Activated B cell treated with CpG ODN at 0.5 μM for 24 hours (primary cell): ENCODE data around the gene RNF214. TPM values are rescaled to one million over a fixed set of nuclear protein-coding genes. Genes with fewer than 3 reads are reported as not detected.
"Not testable (repeated sequence)": the region's sequence is repeated elsewhere in the genome, so short reads cannot be mapped to it uniquely, and the experiment has no call there.

Experiments used
- ATAC-seq: fragments of 200-7000 bp; cut with Tn5 transposase; one replicate; pipeline ENCODE4 v1.10.0; 2021; ENCODE audit warnings: low read depth, mild to moderate bottlenecking, moderate library complexity
- CTCF ChIA-PET: fragments of 350-600 bp; sonication (Branson Sonifier 250); formaldehyde crosslinking; loops from one replicate; lab custom pipeline; 2021; ENCODE audit warnings: antibody characterized with exemption; lab: Charles Lee
- POLR2A ChIA-PET: fragments of 350-600 bp; sonication (Branson Sonifier 250); formaldehyde crosslinking; loops from one replicate; lab custom pipeline; 2021; ENCODE audit warnings: antibody characterized with exemption; lab: Charles Lee
- DNase-seq: peaks from one replicate; pipeline ENCODE4 v3.0.0; 2022
- H3K27ac Mint-ChIP-seq: one replicate; pipeline ENCODE4 v1.8.0; 2020; ENCODE audit warnings: mixed read lengths
- H3K27me3 Mint-ChIP-seq: one replicate; pipeline ENCODE4 v1.8.0; 2021; ENCODE audit warnings: mixed read lengths
- H3K36me3 Mint-ChIP-seq: one replicate; pipeline ENCODE4 v1.8.0; 2021; ENCODE audit warnings: low read depth, mixed read lengths
- H3K4me1 Mint-ChIP-seq: one replicate; pipeline ENCODE4 v1.8.0; 2021; ENCODE audit warnings: mixed read lengths
- H3K4me3 Mint-ChIP-seq: one replicate; pipeline ENCODE4 v1.8.0; 2020; ENCODE audit warnings: mild to moderate bottlenecking, mixed read lengths
- H3K9me3 Mint-ChIP-seq: one replicate; pipeline ENCODE4 v1.8.0; 2020; ENCODE audit warnings: mixed read lengths
- CTCF ChIP-seq: fragments of 200-600 bp; IDR thresholded peaks from one replicate; pipeline ENCODE4 v1.8.0; 2022; ENCODE audit warnings: antibody characterized with exemption, mild to moderate bottlenecking
- intact Hi-C: fragments of 100-400 bp; cut with micrococcal nuclease; formaldehyde crosslinking; loops from one replicate; pipeline ENCODE4 v1.15.1; 2024
- total RNA-seq: library from RNA; stranded (reverse); gene quantifications from 2 replicates; pipeline ENCODE4 v1.2.3, GENCODE V29; 2022

Gene RNF214
- total RNA-seq, 1 donor from 2014 or later: 18.7 TPM

DNA sequence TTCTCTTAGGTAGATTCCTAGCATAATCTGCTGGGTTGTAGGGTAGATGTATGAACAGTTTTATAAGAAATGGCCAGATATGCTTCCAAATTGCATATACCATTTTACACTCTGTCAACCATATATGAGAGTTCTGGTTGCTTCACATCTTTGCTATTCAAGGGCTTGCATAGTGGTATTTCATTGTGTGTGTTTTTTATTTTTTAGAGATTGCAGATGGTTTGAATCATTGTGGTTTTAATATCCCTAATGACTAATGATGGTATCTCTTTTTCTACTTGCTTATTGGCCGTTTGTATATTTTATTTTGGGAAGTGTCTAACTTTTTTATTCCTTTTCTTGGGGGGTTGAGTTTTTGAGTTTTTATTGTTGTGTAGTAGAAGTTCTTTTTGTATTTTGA is 26.9 kb downstream of the RNF214 start:
- H3K4me3 Mint-ChIP-seq: no peak overlapping the region
- H3K27ac Mint-ChIP-seq: no peak overlapping the region
- no peaks in the 10 kb centered on the region for H3K4me1 Mint-ChIP-seq
- no peaks in the 10 kb centered on the region for H3K9me3 Mint-ChIP-seq
- TF ChIP-seq CTCF: no peak
- DNase-seq: no peak
- ChIA-PET CTCF (no interaction called here), POLR2A (no interaction called here)
- intact Hi-C loops: no loop called here
- H3K27me3 Mint-ChIP-seq: no peaks in the 10 kb centered on the region
- ATAC-seq: no peak
- peaks cover 44% of the 10 kb centered on the region for H3K36me3 Mint-ChIP-seq

- POLR2A ChIA-PET, H3K4me1 Mint-ChIP-seq, H3K27ac Mint-ChIP-seq, ATAC-seq, intact Hi-C loops, DNase-seq, H3K4me3 Mint-ChIP-seq, H3K9me3 Mint-ChIP-seq, H3K27me3 Mint-ChIP-seq, CTCF ChIA-PET: not testable (repeated sequence)
- peaks cover 41% of the 10 kb centered on the region for H3K36me3 Mint-ChIP-seq
Measured at GRCh38 chr11:117264624-117265323, 32.3 kb downstream of the RNF214 start.

- intact Hi-C loops: no loop called here
- H3K36me3 Mint-ChIP-seq: peaks cover 38% of the 10 kb centered on the region
- ChIA-PET CTCF (no interaction called here), POLR2A (no interaction called here)
- no peaks in the 10 kb centered on the region for H3K27me3 Mint-ChIP-seq
- H3K4me1 Mint-ChIP-seq: no peaks in the 10 kb centered on the region
- ATAC-seq (no peak), DNase-seq (no peak)
- H3K4me3 Mint-ChIP-seq: no peak overlapping the region
- no peaks in the 10 kb centered on the region for H3K9me3 Mint-ChIP-seq
- H3K27ac Mint-ChIP-seq: no peak overlapping the region
- no peak for TF ChIP-seq CTCF
Measured at GRCh38 chr11:117265745-117266144, 33.3 kb downstream of the RNF214 start.

GRCh38 chr11:117269856-117270255 is 37.4 kb downstream of the RNF214 start:
- H3K4me3 Mint-ChIP-seq: no peak overlapping the region
- H3K9me3 Mint-ChIP-seq: no peaks in the 10 kb centered on the region
- ATAC-seq (no peak), DNase-seq (no peak)
- ChIA-PET CTCF (no interaction called here), POLR2A (no interaction called here)
- H3K27ac Mint-ChIP-seq: no peak overlapping the region
- peaks cover 33% of the 10 kb centered on the region for H3K36me3 Mint-ChIP-seq
- H3K27me3 Mint-ChIP-seq: no peaks in the 10 kb centered on the region
- no peaks in the 10 kb centered on the region for H3K4me1 Mint-ChIP-seq
- intact Hi-C loops: no loop called here
- no peak for TF ChIP-seq CTCF

DNA sequence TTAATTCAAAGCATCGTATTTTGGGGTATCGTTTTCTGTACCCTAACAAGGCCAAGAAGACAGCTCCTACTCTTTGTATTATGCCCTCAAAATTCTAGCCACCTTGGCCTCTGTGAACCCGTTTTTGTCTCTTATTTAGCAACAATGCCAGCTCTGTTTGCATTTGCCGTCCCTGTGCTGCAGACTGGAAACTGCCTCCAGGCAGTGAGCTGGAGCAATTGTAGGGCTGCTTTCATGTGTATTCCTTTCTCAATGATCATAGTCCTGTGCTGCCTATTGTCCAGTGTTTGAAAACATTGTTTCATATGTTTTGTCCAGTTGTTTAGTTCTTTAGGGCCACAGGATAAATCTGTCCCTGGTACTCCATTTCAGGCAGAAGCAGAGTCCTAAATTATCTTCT is 38.7 kb downstream of the RNF214 start:
- Mint-ChIP-seq H3K4me3 (no peak overlapping the region), H3K9me3 (no peaks in the 10 kb centered on the region), H3K27me3 (no peaks in the 10 kb centered on the region), H3K4me1 (peaks cover 4% of the 10 kb centered on the region), H3K36me3 (peaks cover 43% of the 10 kb centered on the region), H3K27ac (no peak overlapping the region)
- ChIA-PET POLR2A (no interaction called here), CTCF (no interaction called here)
- DNase-seq (no peak), ATAC-seq (no peak)
- no peak for TF ChIP-seq CTCF
- intact Hi-C loops: no loop called here

GRCh38 chr11:117272175-117272574 is 39.7 kb downstream of the RNF214 start:
- H3K27me3 Mint-ChIP-seq, ATAC-seq, CTCF ChIA-PET, intact Hi-C loops, H3K9me3 Mint-ChIP-seq, H3K4me1 Mint-ChIP-seq, H3K27ac Mint-ChIP-seq, DNase-seq, H3K4me3 Mint-ChIP-seq: not testable (repeated sequence)
- POLR2A ChIA-PET: interaction anchor here (0.6 kb wide), 1 partner anchor 47 kb away, joined by 10 read pairs; no protein-coding TSS in a partner anchor
- H3K36me3 Mint-ChIP-seq: peaks cover 41% of the 10 kb centered on the region
